PFSK-1 (cell line): ENCODE results near the gene COPRS.

ENCODE experiments used
- POLR2AphosphoS5 ChIP-seq: IDR thresholded peaks from 2 replicates; pipeline ENCODE4 v1.6.1; 2012; ENCODE audit warnings: low read depth, mild to moderate bottlenecking, control low read depth, low read length, moderate library complexity
- REST ChIP-seq, 2 experiments: IDR thresholded peaks; 2 replicates each; pipeline versions ENCODE4 v1.6.1 to v1.8.0; 2011 to 2012; ENCODE audit warnings: low read depth in 2 of 2, low read length in 2 of 2, control low read depth in 1 of 2, inconsistent platforms in 1 of 2, mild to moderate bottlenecking in 1 of 2, moderate library complexity in 1 of 2; ENCODE audit not compliant: insufficient read depth in 1 of 2
- SIN3A ChIP-seq: IDR thresholded peaks from 2 replicates; pipeline ENCODE4 v1.6.1; 2012; ENCODE audit warnings: mild to moderate bottlenecking, low read length, moderate library complexity, borderline replicate concordance; ENCODE audit not compliant: insufficient read depth
- TAF1 ChIP-seq: IDR thresholded peaks from 2 replicates; pipeline ENCODE4 v1.6.1; 2012; ENCODE audit warnings: low read length, control low read depth, borderline replicate concordance; ENCODE audit not compliant: insufficient read depth

GRCh38 chr17:31802502-31802901 is 56.5 kb downstream of the COPRS start:
- TF ChIP-seq TAF1: no peak
- TF ChIP-seq POLR2AphosphoS5: no peak
- no peak for TF ChIP-seq SIN3A
- no peak for TF ChIP-seq REST (IDR thresholded peaks at IDR 0.05; ENCODE audit: insufficient read depth in 1 of 2, low read depth in 2 of 2, low read length in 2 of 2)
